Measurements from ENCODE around the gene KRTAP5-2.

Gene KRTAP5-2

GRCh38 chr11:1564535-1565172 lies 33.4 kb downstream of the KRTAP5-2 start:
- TF ChIP-seq EGR1 (IDR thresholded peaks at IDR 0.05) (no peak), CREB1 (IDR thresholded peaks at IDR 0.05; ENCODE audit: low read depth) (no peak), NFIC (IDR thresholded peaks at IDR 0.05) (peak; percentile 46), TEAD4 (IDR thresholded peaks at IDR 0.05) (no peak), FOXM1 (IDR thresholded peaks at IDR 0.05; ENCODE audit: borderline replicate concordance, low read depth) (no peak), CEBPB (IDR thresholded peaks at IDR 0.05) (no peak), REST (IDR thresholded peaks at IDR 0.05; ENCODE audit: low read depth) (no peak), TCF12 (IDR thresholded peaks at IDR 0.05; ENCODE audit: low read depth) (0 out of 2 replicates have a peak, but pooled peaks have one; percentile 35), ZBTB7A (IDR thresholded peaks at IDR 0.05; ENCODE audit: low read depth) (no peak), RAD21 (IDR thresholded peaks at IDR 0.05; ENCODE audit: low read depth) (no peak)

GRCh38 chr11:1563697-1564534 lies 34.2 kb downstream of the KRTAP5-2 start:
- TF ChIP-seq ZBTB7A (IDR thresholded peaks at IDR 0.05; ENCODE audit: low read depth) (no peak), CREB1 (IDR thresholded peaks at IDR 0.05; ENCODE audit: low read depth) (no peak), TCF12 (IDR thresholded peaks at IDR 0.05; ENCODE audit: low read depth) (no peak), EGR1 (IDR thresholded peaks at IDR 0.05) (no peak), RAD21 (IDR thresholded peaks at IDR 0.05; ENCODE audit: low read depth) (no peak), REST (IDR thresholded peaks at IDR 0.05; ENCODE audit: low read depth) (no peak), USF1 (IDR thresholded peaks at IDR 0.05) (no peak), MAX (IDR thresholded peaks at IDR 0.05) (no peak), FOXM1 (IDR thresholded peaks at IDR 0.05; ENCODE audit: borderline replicate concordance, low read depth) (no peak), TEAD4 (IDR thresholded peaks at IDR 0.05) (no peak), CEBPB (IDR thresholded peaks at IDR 0.05) (no peak), NFIC (IDR thresholded peaks at IDR 0.05) (no peak), EP300 (IDR thresholded peaks at IDR 0.05; ENCODE audit: borderline replicate concordance) (no peak), TAF1 (IDR thresholded peaks at IDR 0.05; ENCODE audit: low read depth) (no peak), YY1 (IDR thresholded peaks at IDR 0.05; ENCODE audit: low read depth) (no peak)

GRCh38 chr11:1563149-1563638 lies 34.9 kb downstream of the KRTAP5-2 start:
- TF ChIP-seq YY1 (IDR thresholded peaks at IDR 0.05; ENCODE audit: low read depth), result no peak
- no peak for TF ChIP-seq USF1 (IDR thresholded peaks at IDR 0.05)
- no peak for TF ChIP-seq REST (IDR thresholded peaks at IDR 0.05; ENCODE audit: low read depth)
- no peak for TF ChIP-seq ZBTB7A (IDR thresholded peaks at IDR 0.05; ENCODE audit: low read depth)
- no peak for TF ChIP-seq CEBPB (IDR thresholded peaks at IDR 0.05)
- TF ChIP-seq TCF12 (IDR thresholded peaks at IDR 0.05; ENCODE audit: low read depth), result no peak
- TF ChIP-seq TAF1 (IDR thresholded peaks at IDR 0.05; ENCODE audit: low read depth), result no peak
- no peak for TF ChIP-seq TEAD4 (IDR thresholded peaks at IDR 0.05)
